GM12891 (cell line): ENCODE measurements around the gene ZFP36.

Source experiments
- POLR2A ChIP-seq: IDR thresholded peaks from 2 replicates; pipeline ENCODE4 v1.6.1; 2011; ENCODE audit warnings: low read depth, low read length, control low read depth
- POLR2AphosphoS5 ChIP-seq: IDR thresholded peaks from 2 replicates; pipeline ENCODE4 v1.6.1; 2011; ENCODE audit warnings: low read depth, low read length, control low read depth
- TAF1 ChIP-seq: IDR thresholded peaks from 2 replicates; pipeline ENCODE4 v1.6.1; 2011; ENCODE audit warnings: low read depth, low read length, control low read depth

GRCh38 chr19:39380521-39381502 is 25.8 kb upstream of the ZFP36 start:
- TF ChIP-seq POLR2A (no peak), TAF1 (no peak), POLR2AphosphoS5 (no peak)
